Astrocyte of the cerebellum (primary cell): ENCODE data around the gene APP.

ENCODE experiments used
- DNase-seq: peaks from one replicate; pipeline ENCODE4 v3.0.0-alpha.2; 2011; ENCODE audit warnings: low read depth
- H3K4me3 ChIP-seq: 2 replicates; pipeline ENCODE4 v1.5.1; 2011; ENCODE audit warnings: mild to moderate bottlenecking, low read depth, low read length, moderate library complexity
- CTCF ChIP-seq: IDR thresholded peaks from 2 replicates; pipeline ENCODE4 v1.5.1; 2012; ENCODE audit warnings: low read length, low read depth, moderate library complexity, mild to moderate bottlenecking; ENCODE audit errors: missing control alignments
- in situ Hi-C: cut with HindIII; loops from 2 replicates; pipeline ENCODE4 v1.10.0; 2017; ENCODE audit warnings: low sequenced_read_pairs

Gene APP

GRCh38 chr21:25977068-25977611 is 193.4 kb downstream of the APP start:
- TF ChIP-seq CTCF = no peak
- no peak for DNase-seq
- in situ Hi-C loops = no loop called here
- no peak overlapping the region for H3K4me3 ChIP-seq

- no peak for TF ChIP-seq CTCF
- no peak for DNase-seq
- in situ Hi-C loops = no loop called here
- no peak overlapping the region for H3K4me3 ChIP-seq
These were observed 195.6 kb downstream of the APP start for GRCh38 chr21:25974964-25975363.

- no peak for TF ChIP-seq CTCF
- no peak for DNase-seq
- in situ Hi-C loops = no loop called here
- H3K4me3 ChIP-seq = no peak overlapping the region
These were observed 200.2 kb downstream of the APP start for GRCh38 chr21:25970254-25970930.

- no peak for TF ChIP-seq CTCF
- in situ Hi-C loops = no loop called here
- H3K4me3 ChIP-seq = no peak overlapping the region
- DNase-seq = no peak
These were observed 202.6 kb downstream of the APP start for GRCh38 chr21:25967901-25968438.

GRCh38 chr21:25967181-25967900 is 203.2 kb downstream of the APP start:
- TF ChIP-seq CTCF = no peak
- DNase-seq = no peak
- no peak overlapping the region for H3K4me3 ChIP-seq
- in situ Hi-C loops = no loop called here

GRCh38 chr21:25965951-25966707 is 204.4 kb downstream of the APP start:
- no peak for DNase-seq
- in situ Hi-C loops = no loop called here
- TF ChIP-seq CTCF = no peak
- H3K4me3 ChIP-seq = no peak overlapping the region
